Measurements from ENCODE around the gene TAF1B. TPM values are rescaled to one million over a fixed set of nuclear protein-coding genes. Genes with fewer than 3 reads are reported as not detected.

TAF1B gene
- total RNA-seq, 1 experiment from 2014 or later: 35.2 TPM

- Histone ChIP-seq H3K27me3 (ENCODE audit: control insufficient read depth, insufficient read depth, low read length) (no peaks in the 10 kb centered on the region), H3K27ac (ENCODE audit: low read length) (no peak overlapping the region), H3K9me3 (ENCODE audit: control insufficient read depth, insufficient read depth, low read depth, low read length) (no peaks in the 10 kb centered on the region), H3K4me3 (ENCODE audit: low read depth in 2 of 2, low read length in 2 of 2) (no peak overlapping the region), H3K4me1 (ENCODE audit: control insufficient read depth, insufficient read depth, low read length) (no peaks in the 10 kb centered on the region), H3K36me3 (ENCODE audit: control insufficient read depth, insufficient read depth, low read length) (peaks cover 19% of the 10 kb centered on the region)
- POLR2A ChIA-PET: no interaction called here
- in situ Hi-C loops (cut with HindIII; ENCODE audit: low pct_unique_long_range_greater_than_20kb, low sequenced_read_pairs) (no loop called here), intact Hi-C loops (cut with micrococcal nuclease; ENCODE audit: unreplicated experiment) (no loop called here)
- DNase-seq (ENCODE audit: low read depth, low spot score) (no peak), ATAC-seq (no peak)
- no peak for TF ChIP-seq CTCF (IDR thresholded peaks at IDR 0.05)
- TF ChIP-seq POLR2AphosphoS5 (IDR thresholded peaks at IDR 0.05; ENCODE audit: low read depth, low read length): no peak
- no peak for TF ChIP-seq REST (IDR thresholded peaks at IDR 0.05; ENCODE audit: insufficient read depth in 1 of 2, low read depth in 2 of 2, low read length in 1 of 2)
- no peak for TF ChIP-seq SIN3A (IDR thresholded peaks at IDR 0.05; ENCODE audit: borderline replicate concordance, insufficient read depth, low read depth, low read length)
- no peak for TF ChIP-seq TCF7L2 (IDR thresholded peaks at IDR 0.05; ENCODE audit: low read depth, low read length)
- BruUV-seq (replicated peaks): no TSS peak
- CTCF ChIA-PET: no interaction called here
Observed at GRCh38 chr2:9907402-9907801, 64.1 kb downstream of the TAF1B start.

- H3K27me3 ChIP-seq (ENCODE audit: control insufficient read depth, insufficient read depth, low read length): no peaks in the 10 kb centered on the region
- ATAC-seq (no peak), DNase-seq (ENCODE audit: low read depth, low spot score) (no peak)
- intact Hi-C loops (cut with micrococcal nuclease; ENCODE audit: unreplicated experiment): no loop called here
- no peak overlapping the region for H3K27ac ChIP-seq (ENCODE audit: low read length)
- no peak for TF ChIP-seq REST (IDR thresholded peaks at IDR 0.05; ENCODE audit: insufficient read depth in 1 of 2, low read depth in 2 of 2, low read length in 1 of 2)
- no peak for TF ChIP-seq CTCF (IDR thresholded peaks at IDR 0.05)
- TF ChIP-seq POLR2AphosphoS5 (IDR thresholded peaks at IDR 0.05; ENCODE audit: low read depth, low read length): no peak
- TF ChIP-seq TCF7L2 (IDR thresholded peaks at IDR 0.05; ENCODE audit: low read depth, low read length): no peak
- no peak for TF ChIP-seq SIN3A (IDR thresholded peaks at IDR 0.05; ENCODE audit: borderline replicate concordance, insufficient read depth, low read depth, low read length)
- H3K36me3 ChIP-seq (ENCODE audit: control insufficient read depth, insufficient read depth, low read length): peaks cover 26% of the 10 kb centered on the region
- no TSS peak for BruUV-seq (replicated peaks)
- H3K9me3 ChIP-seq (ENCODE audit: control insufficient read depth, insufficient read depth, low read depth, low read length): no peaks in the 10 kb centered on the region
- no peaks in the 10 kb centered on the region for H3K4me1 ChIP-seq (ENCODE audit: control insufficient read depth, insufficient read depth, low read length)
- in situ Hi-C loops (cut with HindIII; ENCODE audit: low pct_unique_long_range_greater_than_20kb, low sequenced_read_pairs): no loop called here
- POLR2A ChIA-PET: no interaction called here
- CTCF ChIA-PET: interaction anchor here (0.7 kb wide), 1 partner anchor 122 kb away, joined by 11 read pairs; no protein-coding TSS in a partner anchor
- no peak overlapping the region for H3K4me3 ChIP-seq (ENCODE audit: low read depth in 2 of 2, low read length in 2 of 2)
Observed at GRCh38 chr2:9908639-9909038, 65.4 kb downstream of the TAF1B start.
